AG09319 (cell line): ENCODE measurements around the gene SMTN.

Experiments used
- DNase-seq: peaks from one replicate; pipeline ENCODE4 v3.0.0-alpha.2; 2010; ENCODE audit warnings: low read depth; ENCODE audit errors: extremely low read depth
- CTCF ChIP-seq: IDR thresholded peaks from 2 replicates; pipeline ENCODE4 v1.5.1; 2011; ENCODE audit warnings: low read depth, mild to moderate bottlenecking, inconsistent platforms, low read length, moderate library complexity

Gene SMTN

GRCh38 chr22:31083923-31084810 is 3.0 kb downstream of the SMTN start:
- no peak for TF ChIP-seq CTCF
- no peak for DNase-seq

- peak; percentile 69 for DNase-seq
- peak; percentile 72 for TF ChIP-seq CTCF
These were observed 3.8 kb downstream of the SMTN start for GRCh38 chr22:31084811-31085492.

GRCh38 chr22:31085493-31085824 is 4.3 kb downstream of the SMTN start:
- DNase-seq, result no peak
- TF ChIP-seq CTCF, result no peak

GRCh38 chr22:31085928-31086327 is 4.8 kb downstream of the SMTN start:
- TF ChIP-seq CTCF, result no peak
- no peak for DNase-seq

GRCh38 chr22:31086703-31087330 is 5.7 kb downstream of the SMTN start:
- TF ChIP-seq CTCF, result no peak
- DNase-seq, result no peak

- no peak for TF ChIP-seq CTCF
- no peak for DNase-seq
These were observed 6.7 kb downstream of the SMTN start for GRCh38 chr22:31087744-31088215.
